SIG-M5 (cell line): ENCODE measurements around the gene MEF2B.
A peak's percentile ranks its signal among the peaks of the same experiment; 100 is the strongest.
"Not testable (repeated sequence)": the region's sequence is repeated elsewhere in the genome, so short reads cannot be mapped to it uniquely, and the experiment has no call there.

Experiments used
- DNase-seq: peaks from one replicate; lab custom pipeline; 2025; lab: John Stamatoyannopoulos, UW

MEF2B gene

DNA sequence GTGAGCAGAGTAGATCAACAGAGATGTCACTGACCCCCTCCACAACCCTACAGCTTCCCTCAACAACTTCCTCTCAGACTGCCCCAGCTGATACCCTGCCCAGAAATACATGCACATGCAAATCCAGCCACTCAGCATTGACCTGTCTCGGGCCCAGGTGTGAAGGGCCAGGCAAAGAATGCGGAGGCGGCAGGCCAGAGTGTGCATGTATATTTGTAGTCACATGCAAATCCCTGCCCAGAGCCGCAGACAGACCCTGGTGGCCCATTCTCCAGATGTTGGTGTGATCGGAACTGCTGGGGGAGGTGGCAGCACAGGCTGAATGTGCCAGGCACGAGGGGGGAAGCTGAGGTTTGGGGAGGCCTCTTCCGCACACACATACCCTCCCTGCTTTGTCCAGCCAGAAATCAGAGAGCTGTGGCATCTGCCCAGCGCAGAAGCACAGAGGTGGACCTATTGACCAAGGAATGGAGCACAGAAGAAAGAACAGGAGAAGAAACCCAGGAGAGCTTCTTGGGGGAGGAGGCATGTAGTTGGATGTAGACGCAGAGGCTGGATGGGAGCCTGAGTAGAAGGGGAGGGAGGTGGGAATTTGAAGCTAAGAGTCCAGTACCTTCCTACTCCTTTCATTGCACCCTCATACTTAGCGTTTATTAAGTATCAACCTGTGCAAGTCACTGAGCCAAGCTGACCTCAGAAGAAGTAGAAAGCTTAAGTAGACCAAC, 14.4 kb downstream of the MEF2B start:
- no peak for DNase-seq

GRCh38 chr19:19154768-19155494, 15.1 kb downstream of the MEF2B start:
- no peak for DNase-seq

DNA sequence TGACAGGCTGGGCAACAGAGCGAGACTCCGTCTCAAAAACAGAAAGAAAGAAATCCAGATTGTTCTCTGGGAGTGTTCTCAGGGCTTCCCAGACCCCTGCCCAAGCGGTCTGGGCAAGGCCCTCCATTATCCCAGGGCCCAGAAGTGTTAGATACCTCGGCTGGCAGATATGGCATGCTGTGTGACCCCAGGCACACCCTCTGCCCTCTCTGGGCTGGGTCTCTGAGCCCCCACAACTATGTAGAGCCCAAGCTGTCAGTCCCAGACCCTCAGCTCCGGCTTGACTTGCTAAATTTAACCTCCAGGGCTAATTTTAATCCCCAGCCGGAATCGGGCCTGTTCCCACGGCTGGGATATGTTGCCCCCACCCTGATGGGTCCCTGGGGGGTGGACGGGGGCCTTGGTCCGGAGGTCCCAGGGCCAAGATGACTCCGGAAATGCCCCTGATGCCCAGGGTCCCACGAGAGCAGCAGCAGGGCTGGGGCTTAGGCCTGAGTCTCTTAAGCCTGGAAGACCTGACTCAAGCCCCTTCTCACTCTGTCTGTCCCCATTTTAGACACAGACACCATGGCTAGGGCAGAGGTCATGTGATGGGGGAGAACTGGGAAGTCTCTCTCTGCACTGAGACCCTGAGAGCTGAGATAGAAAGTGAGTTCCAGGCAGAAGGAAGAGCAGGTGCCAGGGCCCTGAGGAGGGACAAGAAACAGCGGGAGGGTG, 17.2 kb downstream of the MEF2B start:
- DNase-seq: no peak

DNA sequence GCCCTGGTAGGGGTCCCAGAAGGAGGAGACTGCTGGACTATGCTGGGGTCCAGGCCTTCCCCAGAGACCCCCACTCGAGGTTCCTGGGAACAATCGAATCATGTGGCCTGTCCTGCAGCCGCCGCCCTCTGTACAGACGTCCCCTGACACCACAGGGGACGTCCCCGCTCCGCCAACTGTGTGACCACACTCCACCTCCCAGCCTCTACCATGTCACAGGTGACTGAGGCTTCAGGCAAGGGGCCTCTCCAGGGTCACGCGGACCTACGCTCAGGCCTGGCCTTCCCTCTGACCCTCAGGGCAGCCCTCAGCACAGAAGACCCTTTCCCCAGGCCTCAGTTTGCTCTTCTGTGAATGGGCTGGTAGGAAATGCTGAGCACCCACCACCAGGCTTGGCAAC, 18.6 kb downstream of the MEF2B start:
- DNase-seq: no peak

- no peak for DNase-seq
Observed at GRCh38 chr19:19149435-19149834, 20.6 kb downstream of the MEF2B start.

DNA sequence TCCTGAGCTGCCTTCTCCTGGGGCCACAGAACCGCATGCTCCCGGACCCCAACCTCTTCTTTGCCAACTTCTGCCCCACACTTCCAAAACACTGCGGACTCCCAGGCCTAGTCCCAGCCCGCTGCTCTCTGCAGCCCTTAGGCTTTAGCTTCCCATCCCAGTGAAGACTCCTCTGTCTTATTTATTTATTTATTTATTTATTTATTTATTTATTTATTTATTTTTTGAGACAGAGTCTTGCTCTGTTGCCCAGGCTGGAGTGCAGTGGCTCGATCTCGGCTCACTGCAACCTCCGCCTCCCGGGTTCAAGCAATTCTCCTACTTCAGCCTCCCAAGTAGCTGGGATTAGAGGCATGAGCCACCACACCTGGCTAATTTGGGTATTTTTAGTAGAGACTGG, 21.6 kb downstream of the MEF2B start:
- DNase-seq: not testable (repeated sequence)

DNA sequence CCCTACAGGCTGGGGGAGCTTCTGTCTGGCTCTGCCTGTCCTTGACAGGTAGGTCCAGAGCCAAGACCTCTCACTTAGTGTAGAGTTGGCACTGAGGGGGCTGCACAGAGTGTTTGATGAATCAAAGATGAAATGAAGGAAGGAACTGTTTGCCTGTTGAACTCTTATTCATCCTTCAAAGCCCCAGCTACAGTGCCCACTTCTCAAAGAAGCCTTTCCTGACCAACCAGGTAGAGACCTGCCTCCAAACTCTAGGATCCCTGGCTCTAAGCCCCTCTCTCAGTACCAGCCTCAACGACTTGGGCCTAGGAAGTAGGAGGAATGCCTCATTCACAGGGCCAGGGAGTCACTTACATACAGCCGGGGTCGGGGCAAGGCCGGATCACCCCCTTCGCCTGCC, 22.7 kb downstream of the MEF2B start:
- no peak for DNase-seq

DNA sequence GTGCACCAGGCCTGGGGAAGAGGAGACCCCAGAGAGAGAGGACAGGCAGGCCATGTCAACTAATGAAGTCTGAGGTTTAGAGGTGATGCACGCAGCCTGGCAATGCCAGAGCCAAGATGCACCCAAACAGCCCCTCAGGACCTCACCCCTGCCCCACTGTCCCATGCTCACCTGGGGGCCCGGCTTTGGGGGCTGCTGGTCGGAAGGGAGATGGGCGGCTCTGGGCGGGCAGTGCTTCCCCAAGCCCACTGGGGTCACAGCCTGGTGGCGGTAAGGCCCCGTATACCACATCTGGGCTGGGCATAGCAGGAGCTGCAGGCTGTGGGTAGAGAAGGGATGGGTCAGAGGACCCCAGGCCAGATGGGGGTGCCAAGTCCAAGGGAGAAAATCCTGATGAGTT, 23.2 kb downstream of the MEF2B start:
- DNase-seq: no peak

DNA sequence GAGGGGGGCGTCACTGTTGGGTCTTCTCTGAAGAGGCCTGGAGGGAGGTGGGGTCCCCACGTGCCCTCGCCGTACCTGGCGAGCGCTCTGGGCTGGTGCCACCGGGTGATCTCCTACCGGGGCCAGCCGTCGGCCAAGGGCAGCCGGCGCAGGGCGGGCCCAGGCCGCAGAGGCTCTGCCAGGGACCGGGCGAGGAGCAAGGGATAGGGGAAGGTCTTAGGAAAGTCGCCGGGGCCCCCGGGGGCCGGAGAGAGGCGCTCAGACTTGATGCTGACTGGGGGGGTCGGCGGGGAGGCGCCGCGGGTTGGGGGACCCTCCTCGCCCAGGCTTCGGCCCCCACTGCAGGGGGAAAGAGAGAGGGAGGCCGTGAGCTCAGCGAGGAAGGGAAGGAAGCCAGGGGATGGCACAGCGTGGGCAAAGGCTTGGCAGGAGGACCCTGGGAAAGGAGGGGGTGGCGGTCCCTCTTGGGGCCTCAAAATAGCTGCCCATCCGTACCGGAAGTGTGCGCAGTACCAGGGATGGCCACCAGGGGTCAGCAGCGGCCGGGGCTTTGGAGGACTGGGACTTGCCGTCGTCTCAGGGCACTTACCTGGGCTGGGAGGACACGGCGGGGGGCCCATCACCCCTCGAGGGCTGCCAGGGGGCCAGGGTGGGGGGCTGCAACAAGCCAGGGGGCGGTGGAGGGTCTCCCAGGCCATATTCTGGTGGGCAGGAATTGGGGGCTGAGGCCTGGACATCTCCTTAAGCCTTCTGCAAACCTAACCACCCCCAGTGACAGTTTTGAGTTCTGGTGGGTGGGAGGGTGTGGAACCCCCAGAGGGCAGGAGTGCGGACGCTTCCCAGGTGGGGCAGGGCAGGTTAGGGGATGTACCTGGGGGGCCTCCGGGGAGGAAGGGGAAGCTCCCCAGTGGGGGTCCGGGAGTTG, 24.1 kb downstream of the MEF2B start:
- DNase-seq: no peak

DNA sequence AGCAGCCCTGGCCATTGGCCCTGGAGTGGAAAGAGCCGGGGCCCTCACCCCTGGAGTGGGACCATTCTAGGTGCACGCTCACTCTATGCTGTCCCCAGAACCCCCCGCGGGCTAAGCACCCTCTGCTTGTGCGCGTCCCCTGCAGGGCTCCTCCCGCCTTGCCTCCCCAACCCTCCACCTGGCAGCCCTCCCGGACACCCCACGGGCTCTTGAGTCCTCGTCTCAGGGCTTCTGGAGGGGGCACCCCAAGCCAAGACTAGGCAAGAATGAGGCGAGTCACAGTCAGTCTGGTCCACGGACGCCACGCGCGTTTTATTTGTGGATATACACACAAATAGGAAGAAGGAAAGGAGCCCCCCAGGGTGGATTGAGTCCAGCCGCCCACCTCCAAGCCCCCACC, 24.8 kb downstream of the MEF2B start:
- DNase-seq: no peak

DNA sequence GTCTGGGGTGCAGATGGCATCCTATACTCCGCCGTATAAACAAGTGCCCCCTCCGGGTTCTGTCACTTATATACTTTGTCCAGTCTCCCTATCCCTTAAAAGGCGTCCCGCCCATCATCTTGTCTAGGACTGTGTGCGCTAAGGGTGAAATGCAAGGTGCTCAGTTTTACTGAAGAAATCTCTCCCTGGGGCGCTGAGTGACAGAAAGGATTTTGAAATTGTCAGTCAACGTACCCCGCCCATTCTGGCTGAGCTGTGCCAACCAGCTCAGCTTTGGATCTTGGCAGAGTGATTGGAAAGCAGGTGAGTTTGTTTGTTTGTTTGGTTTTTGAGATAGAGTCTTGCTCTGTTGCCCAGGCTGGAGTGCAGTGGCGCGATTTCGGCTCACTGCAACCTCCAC, 27.7 kb downstream of the MEF2B start:
- DNase-seq: no peak

DNA sequence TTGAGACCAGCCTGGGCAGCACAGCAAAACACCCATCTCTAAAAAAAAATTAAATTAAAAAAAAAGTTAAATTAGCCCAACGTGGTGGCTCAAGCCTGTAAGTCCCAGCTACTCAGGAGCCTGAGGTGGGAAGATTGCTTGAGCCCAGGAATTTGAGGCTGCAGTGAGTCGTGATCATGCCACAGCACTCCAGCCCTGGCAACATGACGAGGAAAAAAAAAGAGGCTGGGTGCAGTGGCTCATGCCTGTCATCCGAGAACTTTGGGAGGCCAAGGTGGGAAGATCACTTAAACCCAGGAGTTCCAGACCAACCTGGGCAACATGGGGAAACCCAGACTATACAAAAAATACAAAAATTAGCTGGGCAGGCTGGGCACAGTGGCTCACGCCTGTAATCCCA, 29.6 kb downstream of the MEF2B start:
- no peak for DNase-seq

- DNase-seq: no peak
Observed at GRCh38 chr19:19139876-19140229, 30.2 kb downstream of the MEF2B start.

- peak; percentile 91 for DNase-seq
Observed at GRCh38 chr19:19138109-19138981, 31.7 kb downstream of the MEF2B start, which contains the start of gene TMEM161A. TSS of gene TMEM161A (minus strand) at chr19:19138478. CDS start at chr19:19138428, 50 bp downstream.

DNA sequence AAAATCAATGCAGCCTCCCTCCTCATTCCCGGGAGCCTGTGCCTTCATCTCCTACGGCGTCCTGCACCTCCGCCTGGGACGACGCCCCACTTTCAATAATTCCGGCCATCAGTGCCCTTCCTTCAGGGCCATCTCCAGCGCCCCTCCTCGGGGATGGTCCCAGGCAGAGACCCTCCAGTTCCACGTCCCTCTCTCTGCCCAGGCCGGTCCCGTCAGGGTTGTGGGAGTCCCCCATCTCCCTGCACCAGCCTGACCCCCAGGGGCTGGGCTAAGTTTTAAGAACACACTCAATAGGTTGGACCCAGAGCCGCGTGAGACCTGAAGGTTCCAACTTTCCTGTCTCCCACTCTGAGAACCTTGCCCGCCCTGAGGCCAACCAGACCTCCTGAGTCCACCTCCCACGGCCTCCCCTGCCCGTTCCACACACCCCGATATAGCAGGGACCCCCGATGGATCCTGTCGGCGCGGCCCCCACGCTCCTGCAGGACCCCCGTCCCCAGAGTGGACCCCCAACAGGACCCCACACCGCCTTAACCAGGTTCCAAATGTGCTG, 32.4 kb downstream of the MEF2B start:
- no peak for DNase-seq

GRCh38 chr19:19135713-19136112, 34.4 kb downstream of the MEF2B start:
- not testable (repeated sequence) for DNase-seq

- no peak for DNase-seq
Observed at GRCh38 chr19:19134687-19135158, 35.3 kb downstream of the MEF2B start.

DNA sequence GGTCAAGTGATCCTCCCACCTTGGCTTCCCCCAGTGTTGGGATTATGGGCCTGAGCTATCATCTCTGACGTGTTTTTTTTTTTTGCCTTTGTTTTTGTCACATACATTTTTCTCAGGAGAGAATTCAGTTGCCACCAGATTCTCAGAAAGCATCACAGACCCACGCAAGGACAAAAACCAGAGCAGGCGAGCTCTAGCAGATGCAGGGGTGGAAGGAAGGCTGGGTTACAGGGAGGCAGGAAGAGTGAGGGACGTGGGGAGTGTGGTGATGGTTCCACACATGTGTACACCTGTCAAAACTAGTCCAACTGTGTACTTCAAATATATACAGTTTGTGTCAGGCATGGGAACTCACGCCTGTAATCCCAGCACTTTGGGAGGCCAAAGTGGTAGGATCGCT, 36.1 kb downstream of the MEF2B start:
- DNase-seq: no peak

DNA sequence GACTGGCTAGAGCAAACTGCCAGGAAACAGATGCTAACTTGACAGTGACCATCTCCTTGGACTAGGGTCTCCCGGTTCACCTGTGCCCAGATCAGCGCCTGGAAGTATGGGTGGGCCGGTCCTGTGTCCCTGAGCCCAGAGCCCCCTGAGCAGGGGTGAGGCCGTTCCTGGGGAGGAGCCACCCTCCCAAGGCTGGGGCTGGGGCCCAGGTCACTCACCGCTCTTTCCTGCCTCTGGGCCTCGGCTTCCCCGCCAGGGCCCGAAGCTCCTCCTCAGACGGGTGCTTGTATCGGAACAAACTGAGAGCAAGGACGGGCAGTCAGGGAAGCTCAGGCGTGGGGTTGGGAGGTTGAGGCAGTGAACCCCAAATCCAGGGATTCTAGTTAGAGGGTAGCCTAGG, 37.2 kb downstream of the MEF2B start:
- DNase-seq: no peak

- DNase-seq: no peak
Observed at GRCh38 chr19:19131989-19132388, 38.1 kb downstream of the MEF2B start.

- no peak for DNase-seq
Observed at GRCh38 chr19:19126102-19126501, 44.0 kb downstream of the MEF2B start.
